ENCODE data around the gene UBE2H. TPM values are rescaled to one million over a fixed set of nuclear protein-coding genes. Genes with fewer than 3 reads are reported as not detected.

Gene UBE2H
- total and polyA plus RNA-seq, 2 of the 4 experiments (the other 2 are of a cell fraction), result 34.6 to 49.4 TPM

- dilution Hi-C loops (cut with HindIII; ENCODE audit: low sequenced_read_pairs, unreplicated experiment), result no loop called here
- POLR2A ChIA-PET (ENCODE audit: unreplicated experiment), result no interaction called here
- Histone ChIP-seq H3K4me1 (ENCODE audit: control insufficient read depth, insufficient read depth, low read length) (peaks cover 12% of the 10 kb centered on the region), H3K9me3 (ENCODE audit: control insufficient read depth, insufficient read depth, low read length) (no peaks in the 10 kb centered on the region), H3K56ac (ENCODE audit: extremely low read depth, insufficient read depth, low read length) (no peak overlapping the region), H2BK15ac (ENCODE audit: low read depth, low read length) (no peak overlapping the region), H2BK5ac (ENCODE audit: low read depth, low read length, poor library complexity, severe bottlenecking) (peak overlapping the region; percentile 15), H3K4me2 (ENCODE audit: low read depth, low read length) (no peak overlapping the region), H3K9me1 (ENCODE audit: insufficient read depth, low read length) (peaks cover 4% of the 10 kb centered on the region; the same call in 1 of the 2 replicates), H3K14ac (replicated peaks; ENCODE audit: low read depth, low read length) (no peak overlapping the region), H2AFZ (replicated peaks; ENCODE audit: low read length, poor library complexity) (no peak overlapping the region), H3K27ac (ENCODE audit: insufficient read depth, low read length) (no peak overlapping the region), H3K4me3 (ENCODE audit: insufficient read depth, low read depth, low read length) (no peak overlapping the region), H3K4ac (ENCODE audit: low read depth, low read length) (no peak overlapping the region), H3K23ac (ENCODE audit: low read depth, low read length) (no peak overlapping the region), H4K5ac (ENCODE audit: low read depth, low read length) (no peak overlapping the region), H2AK5ac (ENCODE audit: low read depth, low read length) (no peak overlapping the region), H4K91ac (ENCODE audit: insufficient read depth, low read depth, low read length) (no peak overlapping the region), H2BK120ac (ENCODE audit: low read depth, low read length) (no peak overlapping the region), H4K8ac (ENCODE audit: low read depth in 2 of 2, low read length in 2 of 2) (no peak overlapping the region), H3K36me3 (ENCODE audit: control insufficient read depth, insufficient read depth, low read length) (peaks cover 13% of the 10 kb centered on the region), H3K79me1 (ENCODE audit: low read depth in 1 of 2, low read length in 2 of 2) (peaks cover 18 to 56% of the 10 kb centered on the region in 2 experiments), H3K27me3 (ENCODE audit: control insufficient read depth, insufficient read depth, low read length) (no peaks in the 10 kb centered on the region), H2BK20ac (ENCODE audit: low read depth, low read length) (no peak overlapping the region), H2AK9ac (replicated peaks; ENCODE audit: low read depth, low read length, poor library complexity) (no peak overlapping the region), H3K18ac (ENCODE audit: low read depth, low read length) (peak overlapping the region; percentile 23; the same call in 1 of the 2 replicates), H4K20me1 (ENCODE audit: insufficient read depth, low read length) (peaks cover 13% of the 10 kb centered on the region; the same call in 1 of the 2 replicates), H3K9ac (ENCODE audit: low read depth, low read length) (no peak overlapping the region)
- no peak for TF ChIP-seq ELK1 (IDR thresholded peaks at IDR 0.05; ENCODE audit: borderline replicate concordance, low read depth, low read length)
- no peak for TF ChIP-seq RCOR1 (IDR thresholded peaks at IDR 0.05; ENCODE audit: insufficient replicate concordance, low read length)
- no peak for TF ChIP-seq POLR2A (IDR thresholded peaks at IDR 0.05; ENCODE audit: low read depth, low read length)
- no peak for TF ChIP-seq FOS (IDR thresholded peaks at IDR 0.05; ENCODE audit: low read depth, low read length)
- TF ChIP-seq CHD1 (IDR thresholded peaks at IDR 0.05; ENCODE audit: low read depth, low read length), result no peak
- WGBS, 2 experiments (ENCODE audit: extremely low coverage in 2 of 2, insufficient read length in 1 of 2), result no CpG with 5 or more reads among the region's 3 CpGs
- in situ Hi-C loops (cut with MboI; ENCODE audit: low sequenced_read_pairs), result no loop called here
- ATAC-seq (ENCODE audit: low read depth) (no peak), DNase-seq (no peak)
- CTCF ChIA-PET, result interaction anchor here (1.2 kb wide), 1 partner anchor 90 kb away, joined by 3 read pairs; no protein-coding TSS in a partner anchor
- intact Hi-C loops (cut with micrococcal nuclease), result loop anchor here (2.0 kb wide), 1 partner anchor 46 kb away; no protein-coding TSS in a partner anchor
- no TSS peak for BruUV-seq (replicated peaks)
Observed at GRCh38 chr7:129877146-129877792, 75.5 kb downstream of the UBE2H start.

All from IMR-90 (cell line).